ENCODE data around the gene IL4R.
"Not testable (repeated sequence)": the region's sequence is repeated elsewhere in the genome, so short reads cannot be mapped to it uniquely, and the experiment has no call there.

Gene IL4R

DNA sequence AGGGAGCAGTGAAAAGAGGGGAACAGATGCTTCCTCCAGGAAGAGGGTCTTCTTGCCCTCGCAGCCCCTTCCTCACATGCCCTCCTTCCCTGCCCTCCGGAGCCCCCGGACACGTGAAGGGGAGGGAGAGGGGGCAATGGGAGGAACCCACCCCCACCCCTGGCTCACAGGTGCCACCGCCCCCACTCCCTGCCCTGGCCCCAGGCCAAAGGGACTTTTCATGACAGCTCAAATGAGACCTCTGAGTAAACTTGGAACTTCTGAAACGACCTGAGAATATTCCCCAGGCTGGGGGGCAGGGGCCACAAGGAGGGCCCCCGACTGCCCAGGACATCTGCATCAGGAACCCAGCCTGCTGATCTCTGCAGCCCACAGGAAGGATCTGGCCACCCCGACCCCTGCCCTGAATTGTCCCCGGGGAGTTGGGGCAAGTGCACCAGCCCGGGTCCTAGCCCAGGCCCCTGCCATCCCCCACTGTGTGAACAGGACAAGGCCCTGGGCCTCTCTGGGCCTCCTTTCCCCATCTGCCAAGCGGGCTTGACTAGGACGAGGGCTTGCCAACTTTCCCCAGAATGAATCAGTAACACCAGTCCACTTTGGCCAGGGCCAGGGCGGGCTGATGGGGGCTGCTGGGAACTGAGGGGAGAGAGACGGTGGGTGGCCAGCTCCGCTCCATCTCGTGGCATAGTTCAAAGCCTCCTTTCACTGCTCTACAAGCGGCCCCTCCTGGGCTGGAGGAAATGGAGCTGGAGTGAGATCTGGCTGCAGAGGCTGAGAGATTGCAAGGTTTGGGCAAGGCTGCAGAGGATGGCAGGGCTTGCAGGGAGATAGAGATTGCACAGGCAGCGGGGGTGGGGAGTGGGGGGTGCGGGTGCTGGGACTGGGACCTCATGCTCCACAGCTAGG is 92.0 kb downstream of the IL4R start:
- no peak for DNase-seq

GRCh38 chr16:27406511-27407128 is 92.8 kb downstream of the IL4R start:
- DNase-seq: no peak

- no peak for DNase-seq
Measured at GRCh38 chr16:27407133-27407532, 93.4 kb downstream of the IL4R start.

DNA sequence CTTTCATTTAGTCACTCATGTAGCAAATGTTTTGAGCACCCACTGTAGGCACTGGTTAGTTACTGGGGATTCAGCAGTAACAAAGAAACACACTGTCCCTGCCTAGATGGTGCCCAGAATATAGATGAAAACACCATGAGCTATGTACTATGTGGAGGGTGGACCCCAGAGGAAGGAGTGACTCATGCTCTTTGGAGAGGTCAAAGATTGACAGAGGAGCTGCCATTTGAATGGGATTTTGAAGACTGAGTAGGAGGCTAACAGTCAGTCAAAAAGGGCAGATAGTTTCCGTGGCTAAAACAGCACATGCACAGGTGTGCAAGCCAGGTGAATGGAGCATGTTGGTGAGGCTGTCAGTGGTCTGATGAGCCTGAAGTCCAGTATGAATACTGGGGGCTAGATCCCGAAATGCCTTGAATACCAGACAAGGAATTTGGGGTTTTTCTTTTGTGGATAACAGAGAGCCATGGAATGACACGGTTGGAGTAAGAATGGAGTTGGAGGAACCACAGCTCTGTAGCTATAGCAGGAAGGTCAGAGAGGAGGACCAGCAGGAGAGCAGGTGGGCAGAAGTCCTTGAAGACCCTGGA is 94.3 kb downstream of the IL4R start:
- DNase-seq: no peak

DNA sequence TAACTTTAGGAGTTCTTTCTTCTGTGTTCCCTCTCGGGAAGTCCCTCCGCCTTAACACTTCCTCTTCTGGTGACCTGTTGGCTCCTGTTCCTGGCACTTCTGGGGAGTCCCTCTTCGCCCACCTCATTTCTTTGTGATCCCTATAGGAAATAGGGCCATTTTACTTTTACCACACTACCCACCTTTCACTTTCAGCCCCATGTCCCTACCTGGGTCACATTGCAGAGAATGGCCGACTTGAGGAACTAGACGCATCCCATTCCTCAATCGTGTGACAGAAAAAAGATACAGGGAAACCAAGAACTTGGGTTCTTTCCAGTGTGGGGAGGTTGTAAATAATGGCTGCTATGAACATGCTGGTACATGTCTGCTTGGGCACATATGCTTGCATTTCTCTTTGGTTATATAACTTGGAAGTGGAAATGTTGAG is 94.8 kb downstream of the IL4R start:
- DNase-seq: peak; percentile 27 to 69

DNA sequence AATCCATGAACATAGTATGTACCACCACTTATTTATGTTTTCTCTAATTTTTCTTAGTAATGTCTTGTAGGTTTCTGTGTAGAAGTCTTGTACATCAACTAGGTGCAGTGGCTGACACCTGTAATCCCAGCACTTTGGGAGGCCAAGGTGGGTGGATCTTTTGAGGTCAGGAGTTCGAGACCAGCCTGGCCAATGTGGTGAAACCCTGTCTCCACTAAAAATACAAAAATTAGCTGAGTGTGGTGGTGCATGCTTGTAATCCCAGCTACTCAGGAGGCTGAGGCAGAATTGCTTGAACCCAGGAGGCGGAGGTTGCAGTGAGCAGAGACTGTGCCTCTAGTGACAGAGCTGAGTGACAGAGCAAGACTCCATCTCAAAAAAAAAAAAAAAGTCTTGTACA is 96.2 kb downstream of the IL4R start:
- not testable (repeated sequence) for DNase-seq

DNA sequence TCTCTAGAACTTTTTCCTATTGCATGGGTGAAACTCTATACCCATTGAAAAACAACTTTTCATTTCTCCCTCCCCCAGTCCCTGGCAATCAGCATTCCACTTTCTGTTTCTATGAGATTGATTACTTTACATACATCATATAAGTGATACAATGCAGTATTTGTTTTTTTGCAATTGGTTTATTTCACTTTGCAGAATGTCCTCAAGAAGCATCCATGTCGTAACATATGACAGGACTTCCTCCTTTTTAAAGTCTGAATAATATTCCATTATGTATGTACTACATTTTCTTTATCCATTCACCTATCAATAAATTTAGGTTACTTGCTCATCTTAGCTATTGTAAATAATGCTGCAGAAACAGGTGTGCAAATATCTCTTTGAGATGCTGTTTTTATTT is 97.0 kb downstream of the IL4R start:
- DNase-seq: peak; percentile 42 to 60

DNA sequence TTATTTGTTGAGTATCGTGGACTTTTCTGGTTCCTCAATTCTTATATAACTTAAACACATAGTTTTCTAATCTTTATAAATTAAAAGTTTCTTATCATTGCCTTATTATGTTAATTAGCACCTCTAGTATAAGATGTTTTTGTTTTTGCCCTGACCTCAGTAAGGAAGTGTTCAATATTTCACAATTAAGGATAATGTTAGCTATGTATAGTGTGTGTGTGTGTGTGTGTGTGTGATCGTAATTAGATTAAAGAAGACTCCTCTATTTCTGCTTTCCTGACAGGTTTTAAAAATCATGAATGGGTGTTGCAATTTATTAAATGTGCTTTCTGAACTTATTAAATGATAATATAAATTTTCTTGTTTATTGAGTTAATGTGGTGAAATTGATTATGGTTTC is 100.2 kb downstream of the IL4R start:
- DNase-seq: peak in 1 of 2 donors; percentile 58
